ENCODE data around the gene NAALADL2.
"Not testable (repeated sequence)": the region's sequence is repeated elsewhere in the genome, so short reads cannot be mapped to it uniquely, and the experiment has no call there.

The NAALADL2 gene

GRCh38 chr3:175357758-175358157, 498.6 kb downstream of the NAALADL2 start:
- Histone ChIP-seq H3K9me3 (ENCODE audit: control insufficient read depth, insufficient read depth, low read length) (no peaks in the 10 kb centered on the region), H3K36me3 (ENCODE audit: insufficient read depth, low read length) (no peaks in the 10 kb centered on the region), H3K9ac (ENCODE audit: low read depth, low read length) (no peak overlapping the region), H3K4me1 (ENCODE audit: insufficient read depth, low read length) (no peaks in the 10 kb centered on the region)

DNA sequence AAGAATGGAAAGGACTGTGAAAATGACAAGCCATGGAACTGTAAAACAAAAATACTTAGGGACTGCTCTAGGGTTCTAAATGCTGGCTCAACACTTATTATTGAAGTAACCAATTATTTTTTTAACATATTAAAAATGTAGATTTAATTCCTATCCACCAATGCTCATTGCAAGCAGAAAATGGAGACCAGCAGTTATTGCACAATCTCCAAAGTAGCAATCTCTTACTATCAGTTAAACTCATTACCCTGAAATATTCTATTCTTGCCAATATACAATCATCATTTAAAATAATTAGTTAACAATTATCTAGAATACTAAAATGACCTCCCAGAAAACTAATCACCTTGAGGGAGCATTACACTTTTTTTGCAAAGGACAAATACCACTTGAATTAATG, 499.8 kb downstream of the NAALADL2 start:
- Histone ChIP-seq H3K9ac (ENCODE audit: low read depth, low read length) (no peak overlapping the region), H3K4me1 (ENCODE audit: insufficient read depth, low read length) (no peaks in the 10 kb centered on the region)

DNA sequence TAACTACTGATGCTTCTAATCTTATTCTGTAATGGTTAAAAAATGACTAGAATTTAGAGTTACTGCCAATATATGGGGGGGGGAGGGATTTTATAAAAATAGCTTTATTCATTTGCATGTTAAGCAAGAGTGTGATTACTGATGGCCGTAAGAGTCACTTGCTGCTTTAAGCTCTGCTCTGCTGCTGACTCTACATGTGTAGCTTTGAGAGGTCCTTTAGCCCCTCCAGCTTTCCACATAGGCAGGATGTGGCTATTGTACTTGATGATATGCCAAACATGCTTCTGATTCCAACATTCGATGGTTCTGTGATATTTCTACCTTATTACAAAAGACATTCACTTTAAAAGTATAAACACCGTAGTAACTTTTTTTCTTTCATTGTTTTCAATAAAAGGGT, 511.3 kb downstream of the NAALADL2 start:
- not testable (repeated sequence) for H3K4me1 ChIP-seq (ENCODE audit: insufficient read depth, low read length); H3K36me3 ChIP-seq (ENCODE audit: insufficient read depth, low read length); H3K9ac ChIP-seq (ENCODE audit: low read depth, low read length); H3K9me3 ChIP-seq (ENCODE audit: control insufficient read depth, insufficient read depth, low read length)

More for the DNA sequence above, 499.8 kb downstream of the NAALADL2 start:
- Histone ChIP-seq H3K9me3 (ENCODE audit: control insufficient read depth, insufficient read depth, low read length) (no peaks in the 10 kb centered on the region), H3K36me3 (ENCODE audit: insufficient read depth, low read length) (no peaks in the 10 kb centered on the region)

DNA sequence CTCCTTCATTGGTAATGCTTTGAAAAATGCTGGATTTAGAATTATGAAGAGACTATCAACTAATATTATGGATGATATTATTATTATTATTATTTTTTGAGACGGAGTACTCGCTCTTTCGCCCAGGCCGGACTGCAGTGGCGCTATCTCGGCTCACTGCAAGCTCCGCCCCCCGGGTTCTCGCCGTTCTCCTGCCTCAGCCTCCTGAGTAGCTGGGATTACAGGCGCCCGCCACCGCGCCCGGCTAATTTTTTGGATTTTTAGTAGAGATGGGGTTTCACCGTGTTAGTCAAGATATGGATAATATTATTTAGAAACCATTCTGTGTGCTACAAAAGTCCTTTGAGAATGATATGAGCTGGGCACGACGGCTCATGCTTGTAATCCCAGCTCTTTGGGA, 512.1 kb downstream of the NAALADL2 start:
- H3K4me1 ChIP-seq (ENCODE audit: insufficient read depth, low read length); H3K9ac ChIP-seq (ENCODE audit: low read depth, low read length); H3K9me3 ChIP-seq (ENCODE audit: control insufficient read depth, insufficient read depth, low read length); H3K36me3 ChIP-seq (ENCODE audit: insufficient read depth, low read length): not testable (repeated sequence)

GRCh38 chr3:175374705-175375104, 515.6 kb downstream of the NAALADL2 start:
- H3K36me3 ChIP-seq (ENCODE audit: insufficient read depth, low read length): no peaks in the 10 kb centered on the region
- H3K4me1 ChIP-seq (ENCODE audit: insufficient read depth, low read length): no peaks in the 10 kb centered on the region
- H3K9ac ChIP-seq (ENCODE audit: low read depth, low read length): no peak overlapping the region
- H3K9me3 ChIP-seq (ENCODE audit: control insufficient read depth, insufficient read depth, low read length): no peaks in the 10 kb centered on the region

- Histone ChIP-seq H3K36me3 (ENCODE audit: insufficient read depth, low read length) (no peaks in the 10 kb centered on the region), H3K4me1 (ENCODE audit: insufficient read depth, low read length) (no peaks in the 10 kb centered on the region), H3K9ac (ENCODE audit: low read depth, low read length) (no peak overlapping the region), H3K9me3 (ENCODE audit: control insufficient read depth, insufficient read depth, low read length) (no peaks in the 10 kb centered on the region)
These were observed 519.2 kb downstream of the NAALADL2 start for GRCh38 chr3:175378348-175378747.

GRCh38 chr3:175381685-175382084, 522.6 kb downstream of the NAALADL2 start:
- no peak overlapping the region for H3K9ac ChIP-seq (ENCODE audit: low read depth, low read length)
- H3K4me1 ChIP-seq (ENCODE audit: insufficient read depth, low read length): no peaks in the 10 kb centered on the region
- H3K9me3 ChIP-seq (ENCODE audit: control insufficient read depth, insufficient read depth, low read length): no peaks in the 10 kb centered on the region
- H3K36me3 ChIP-seq (ENCODE audit: insufficient read depth, low read length): no peaks in the 10 kb centered on the region

GRCh38 chr3:175383371-175383770, 524.2 kb downstream of the NAALADL2 start:
- no peak overlapping the region for H3K9ac ChIP-seq (ENCODE audit: low read depth, low read length)
- H3K36me3 ChIP-seq (ENCODE audit: insufficient read depth, low read length): no peaks in the 10 kb centered on the region
- H3K4me1 ChIP-seq (ENCODE audit: insufficient read depth, low read length): no peaks in the 10 kb centered on the region
- H3K9me3 ChIP-seq (ENCODE audit: control insufficient read depth, insufficient read depth, low read length): no peaks in the 10 kb centered on the region

DNA sequence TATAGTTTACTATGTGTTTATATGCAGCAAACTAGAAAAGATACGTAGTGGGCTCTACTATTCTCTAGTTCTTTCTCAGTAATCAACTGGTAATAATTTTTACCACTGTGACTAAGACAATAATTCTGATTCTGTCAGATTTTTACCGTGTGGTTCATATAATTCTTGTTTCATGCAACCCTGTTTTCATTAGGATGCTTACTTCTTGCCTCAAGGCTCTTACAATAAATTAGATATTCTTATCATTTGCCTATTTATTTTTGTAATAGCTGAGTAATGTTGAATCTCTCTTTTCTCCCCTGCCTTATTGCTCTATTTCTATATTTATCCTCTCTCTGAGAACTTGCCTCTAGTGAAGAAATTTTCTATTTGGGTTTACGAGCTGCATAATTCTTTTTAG, 524.7 kb downstream of the NAALADL2 start:
- Histone ChIP-seq H3K4me1 (ENCODE audit: insufficient read depth, low read length) (no peaks in the 10 kb centered on the region), H3K9ac (ENCODE audit: low read depth, low read length) (no peak overlapping the region), H3K36me3 (ENCODE audit: insufficient read depth, low read length) (no peaks in the 10 kb centered on the region), H3K9me3 (ENCODE audit: control insufficient read depth, insufficient read depth, low read length) (no peaks in the 10 kb centered on the region)

- Histone ChIP-seq H3K9ac (ENCODE audit: low read depth, low read length) (no peak overlapping the region), H3K4me1 (ENCODE audit: insufficient read depth, low read length) (no peaks in the 10 kb centered on the region), H3K36me3 (ENCODE audit: insufficient read depth, low read length) (no peaks in the 10 kb centered on the region), H3K9me3 (ENCODE audit: control insufficient read depth, insufficient read depth, low read length) (no peaks in the 10 kb centered on the region)
These were observed 525.4 kb downstream of the NAALADL2 start for GRCh38 chr3:175384569-175384968.

DNA sequence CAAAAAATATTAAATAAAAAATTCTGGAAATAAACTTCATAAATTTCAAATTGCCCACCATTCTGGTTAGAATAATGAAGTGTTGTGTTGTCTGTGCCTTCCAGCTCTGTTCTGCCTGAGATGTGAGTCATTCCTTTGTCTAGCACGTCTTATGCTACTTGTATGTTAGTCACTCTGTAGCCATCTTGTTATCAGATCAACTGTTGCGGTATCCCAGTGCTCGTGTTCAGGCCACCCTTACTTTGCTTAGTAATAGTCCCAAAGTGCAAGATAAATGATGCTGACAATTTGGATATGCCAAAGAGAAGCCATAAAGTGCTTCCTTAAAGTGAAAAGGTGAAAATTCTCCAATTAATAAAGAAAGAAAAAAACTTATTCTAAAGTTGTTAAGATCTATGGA, 527.5 kb downstream of the NAALADL2 start:
- Histone ChIP-seq H3K36me3 (ENCODE audit: insufficient read depth, low read length) (no peaks in the 10 kb centered on the region), H3K4me1 (ENCODE audit: insufficient read depth, low read length) (no peaks in the 10 kb centered on the region; the same call in 1 of the 2 replicates), H3K9me3 (ENCODE audit: control insufficient read depth, insufficient read depth, low read length) (no peaks in the 10 kb centered on the region), H3K9ac (ENCODE audit: low read depth, low read length) (no peak overlapping the region)

- Histone ChIP-seq H3K9me3 (ENCODE audit: control insufficient read depth, insufficient read depth, low read length) (no peaks in the 10 kb centered on the region), H3K9ac (ENCODE audit: low read depth, low read length) (no peak overlapping the region), H3K4me1 (ENCODE audit: insufficient read depth, low read length) (no peaks in the 10 kb centered on the region; the same call in 1 of the 2 replicates), H3K36me3 (ENCODE audit: insufficient read depth, low read length) (no peaks in the 10 kb centered on the region)
These were observed 530.4 kb downstream of the NAALADL2 start for GRCh38 chr3:175389560-175389959.

DNA sequence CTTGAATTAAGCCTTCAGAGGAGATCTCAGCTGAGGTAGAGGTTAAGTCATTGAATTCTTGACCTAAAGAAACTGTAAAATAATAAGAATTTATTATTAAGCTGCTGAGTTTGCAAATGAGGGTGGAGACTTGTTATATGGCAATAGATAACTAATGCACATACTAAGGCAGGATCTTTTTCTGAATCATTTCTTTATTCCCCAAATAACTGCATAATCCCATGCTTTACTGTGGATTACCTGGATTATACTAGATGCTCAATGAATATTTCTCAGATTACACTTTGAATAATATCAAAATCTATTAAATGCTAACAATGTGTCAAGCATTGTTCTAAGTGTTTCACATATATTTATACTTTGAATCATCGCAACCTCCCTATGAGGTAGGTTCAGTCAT, 532.5 kb downstream of the NAALADL2 start:
- Histone ChIP-seq H3K36me3 (ENCODE audit: insufficient read depth, low read length) (no peaks in the 10 kb centered on the region), H3K9me3 (ENCODE audit: control insufficient read depth, insufficient read depth, low read length) (no peaks in the 10 kb centered on the region; the same call in 1 of the 2 replicates), H3K4me1 (ENCODE audit: insufficient read depth, low read length) (peaks cover 7% of the 10 kb centered on the region; the same call in 1 of the 2 replicates), H3K9ac (ENCODE audit: low read depth, low read length) (no peak overlapping the region)

DNA sequence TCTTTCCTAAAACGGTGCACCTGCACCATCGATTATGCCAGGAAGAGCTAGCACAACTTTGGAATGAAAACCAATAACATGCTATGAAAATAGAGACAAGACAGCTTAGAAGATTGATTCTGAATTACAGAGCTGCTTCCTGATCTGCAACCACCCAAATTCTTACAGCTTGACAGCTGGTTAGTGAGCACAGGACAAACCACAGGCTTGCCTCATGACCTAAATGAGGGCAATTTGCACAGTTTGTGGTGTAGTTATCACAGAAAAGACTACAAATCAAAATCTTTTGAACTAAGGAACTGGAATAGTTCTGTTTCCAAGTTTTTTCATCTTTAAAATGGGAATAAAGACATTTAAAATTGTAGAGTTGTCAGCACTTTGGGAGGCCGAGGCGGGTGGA, 533.5 kb downstream of the NAALADL2 start:
- no peaks in the 10 kb centered on the region; the same call in 1 of the 2 replicates for H3K9me3 ChIP-seq (ENCODE audit: control insufficient read depth, insufficient read depth, low read length)
- peaks cover 7% of the 10 kb centered on the region; the same call in 1 of the 2 replicates for H3K4me1 ChIP-seq (ENCODE audit: insufficient read depth, low read length)
- no peaks in the 10 kb centered on the region for H3K36me3 ChIP-seq (ENCODE audit: insufficient read depth, low read length)
- H3K9ac ChIP-seq (ENCODE audit: low read depth, low read length): no peak overlapping the region

DNA sequence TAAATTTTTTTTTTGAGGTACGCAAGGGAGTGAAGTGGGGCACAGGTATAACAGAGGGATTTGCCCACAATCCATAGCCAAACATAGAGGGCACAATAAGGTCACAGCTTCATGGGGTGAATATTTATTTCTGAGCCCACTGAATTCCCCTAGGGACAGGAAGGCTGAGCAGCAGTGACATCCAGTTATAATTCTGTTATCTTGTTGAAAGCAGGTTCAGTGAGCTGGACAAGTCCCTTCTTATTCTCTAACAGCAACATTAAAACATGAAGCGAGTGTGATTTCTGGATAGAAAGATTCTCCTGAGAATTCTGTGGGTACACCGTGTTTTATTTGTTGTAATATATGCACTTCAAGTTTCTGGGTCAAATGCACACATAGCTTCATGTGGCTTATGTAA, 538.2 kb downstream of the NAALADL2 start:
- H3K9ac ChIP-seq (ENCODE audit: low read depth, low read length): no peak overlapping the region
- peaks cover 10% of the 10 kb centered on the region; the same call in 1 of the 2 replicates for H3K4me1 ChIP-seq (ENCODE audit: insufficient read depth, low read length)
- no peaks in the 10 kb centered on the region for H3K36me3 ChIP-seq (ENCODE audit: insufficient read depth, low read length)

DNA sequence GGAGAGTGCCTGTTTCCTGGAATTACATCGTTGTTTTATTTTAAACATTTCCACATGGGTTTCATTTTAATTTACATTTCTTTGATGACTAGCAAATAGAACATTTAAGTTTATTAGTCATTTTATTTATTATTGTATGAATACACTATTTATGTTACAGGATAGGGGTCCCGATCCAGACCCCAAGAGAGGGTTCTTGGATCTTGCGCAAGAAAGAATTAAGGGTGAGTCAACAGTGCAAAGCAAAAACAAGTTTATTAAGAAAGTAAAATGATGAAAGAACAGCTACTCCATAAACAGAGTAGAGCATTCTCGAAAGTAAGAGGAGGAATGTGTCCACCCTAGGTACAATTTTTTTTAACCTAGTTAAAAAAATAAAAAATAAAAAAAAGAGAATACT, 539.5 kb downstream of the NAALADL2 start:
- H3K36me3 ChIP-seq (ENCODE audit: insufficient read depth, low read length): no peaks in the 10 kb centered on the region
- H3K4me1 ChIP-seq (ENCODE audit: insufficient read depth, low read length): peaks cover 10% of the 10 kb centered on the region; the same call in 1 of the 2 replicates
- no peak overlapping the region for H3K9ac ChIP-seq (ENCODE audit: low read depth, low read length)
- no peaks in the 10 kb centered on the region; the same call in 1 of the 2 replicates for H3K9me3 ChIP-seq (ENCODE audit: control insufficient read depth, insufficient read depth, low read length)

More for the DNA sequence above, 538.2 kb downstream of the NAALADL2 start:
- no peaks in the 10 kb centered on the region; the same call in 1 of the 2 replicates for H3K9me3 ChIP-seq (ENCODE audit: control insufficient read depth, insufficient read depth, low read length)
